ENCODE results near the gene IFNB1.

DNA sequence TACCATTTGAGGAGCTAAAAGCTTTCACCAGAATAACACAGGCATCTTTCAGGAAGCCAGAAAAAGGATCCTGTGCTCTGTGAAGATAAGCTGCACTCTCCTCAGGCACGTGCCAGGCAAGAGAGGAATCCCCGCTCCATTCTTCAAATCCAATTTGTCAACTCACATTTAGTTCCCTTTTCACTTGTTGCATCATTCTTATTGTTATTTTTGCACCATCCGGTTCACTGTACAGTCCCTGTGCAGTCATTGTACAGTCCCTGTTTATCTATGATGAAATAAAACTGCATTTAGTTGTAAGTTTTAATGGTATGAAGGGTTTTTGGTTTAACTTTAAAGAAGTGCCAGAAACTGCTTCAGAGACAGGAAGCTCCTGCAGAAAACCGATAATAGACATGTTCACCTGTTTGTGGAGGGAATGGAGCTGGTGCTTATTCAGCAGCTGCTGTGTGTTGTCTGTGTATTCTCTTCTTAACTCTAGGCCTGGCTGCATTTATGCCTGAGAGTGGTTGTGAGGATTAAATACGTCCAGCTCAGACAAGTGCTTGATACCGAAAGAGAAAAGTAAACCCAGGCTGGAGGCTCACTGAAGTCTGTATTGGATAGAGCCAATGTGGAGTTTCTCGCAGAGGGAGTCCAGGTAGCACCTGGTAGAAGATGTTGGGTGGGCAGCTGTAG is 41.5 kb upstream of the IFNB1 start:
- TF ChIP-seq, protein P1, sequence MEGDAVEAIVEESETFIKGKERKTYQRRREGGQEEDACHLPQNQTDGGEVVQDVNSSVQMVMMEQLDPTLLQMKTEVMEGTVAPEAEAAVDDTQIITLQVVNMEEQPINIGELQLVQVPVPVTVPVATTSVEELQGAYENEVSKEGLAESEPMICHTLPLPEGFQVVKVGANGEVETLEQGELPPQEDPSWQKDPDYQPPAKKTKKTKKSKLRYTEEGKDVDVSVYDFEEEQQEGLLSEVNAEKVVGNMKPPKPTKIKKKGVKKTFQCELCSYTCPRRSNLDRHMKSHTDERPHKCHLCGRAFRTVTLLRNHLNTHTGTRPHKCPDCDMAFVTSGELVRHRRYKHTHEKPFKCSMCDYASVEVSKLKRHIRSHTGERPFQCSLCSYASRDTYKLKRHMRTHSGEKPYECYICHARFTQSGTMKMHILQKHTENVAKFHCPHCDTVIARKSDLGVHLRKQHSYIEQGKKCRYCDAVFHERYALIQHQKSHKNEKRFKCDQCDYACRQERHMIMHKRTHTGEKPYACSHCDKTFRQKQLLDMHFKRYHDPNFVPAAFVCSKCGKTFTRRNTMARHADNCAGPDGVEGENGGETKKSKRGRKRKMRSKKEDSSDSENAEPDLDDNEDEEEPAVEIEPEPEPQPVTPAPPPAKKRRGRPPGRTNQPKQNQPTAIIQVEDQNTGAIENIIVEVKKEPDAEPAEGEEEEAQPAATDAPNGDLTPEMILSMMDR (IDR thresholded peaks at IDR 0.05), result no peak
- TF ChIP-seq POLR2A (IDR thresholded peaks at IDR 0.05), result no peak

Measured in testis (tissue), 2 donors.